ENCODE data around the gene NTN5. TPM values are rescaled to one million over a fixed set of nuclear protein-coding genes. Genes with fewer than 3 reads are reported as not detected.

Gene NTN5
- total and polyA plus RNA-seq, 10 of the 15 experiments (the other 5 are each of a cell fraction or from before 2014, with no cell fraction given): 0.07 to 0.22 TPM; not detected in 8

DNA sequence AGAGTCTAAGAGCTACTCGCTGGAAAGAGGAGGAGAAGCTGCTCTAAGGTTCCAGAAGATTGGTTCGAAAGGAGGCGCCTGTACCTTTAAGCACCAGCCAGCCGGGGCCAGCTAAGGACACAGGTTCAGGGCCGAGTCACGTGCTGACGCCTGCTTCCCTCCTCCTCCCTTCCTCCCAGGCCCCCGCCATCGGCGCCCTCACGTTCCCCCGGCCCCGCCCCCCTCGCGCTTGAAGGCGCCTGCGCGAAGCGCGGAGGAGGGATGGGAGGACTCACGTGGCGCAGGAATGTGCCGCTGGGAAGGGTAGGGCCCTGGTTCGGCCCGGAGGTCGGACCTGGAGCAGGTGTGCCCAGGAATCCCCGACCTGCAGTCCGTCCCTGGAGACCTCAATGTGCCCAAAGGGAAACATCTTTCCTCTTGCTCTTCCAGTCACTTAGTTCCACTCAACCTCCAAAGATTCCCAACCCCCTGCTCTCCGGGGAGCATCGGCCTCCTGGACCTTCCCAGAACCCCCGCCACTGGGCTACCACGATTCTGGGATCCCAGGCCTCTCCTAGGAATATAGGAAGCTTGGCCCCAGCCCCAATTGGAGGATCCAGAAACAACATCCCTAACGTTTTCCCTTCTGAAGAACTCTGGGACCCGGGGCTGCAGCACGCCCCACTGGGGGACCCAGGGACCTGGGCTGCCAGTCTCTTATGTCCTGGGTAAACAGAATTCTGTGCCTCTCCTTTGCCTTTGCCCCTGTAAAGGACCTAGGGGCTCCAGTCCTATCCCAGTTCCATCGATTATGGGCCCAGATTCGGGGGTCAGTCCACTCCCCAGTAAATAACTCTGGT, 38.2 kb downstream of the NTN5 start (continued):
- TF ChIP-seq, protein P1, sequence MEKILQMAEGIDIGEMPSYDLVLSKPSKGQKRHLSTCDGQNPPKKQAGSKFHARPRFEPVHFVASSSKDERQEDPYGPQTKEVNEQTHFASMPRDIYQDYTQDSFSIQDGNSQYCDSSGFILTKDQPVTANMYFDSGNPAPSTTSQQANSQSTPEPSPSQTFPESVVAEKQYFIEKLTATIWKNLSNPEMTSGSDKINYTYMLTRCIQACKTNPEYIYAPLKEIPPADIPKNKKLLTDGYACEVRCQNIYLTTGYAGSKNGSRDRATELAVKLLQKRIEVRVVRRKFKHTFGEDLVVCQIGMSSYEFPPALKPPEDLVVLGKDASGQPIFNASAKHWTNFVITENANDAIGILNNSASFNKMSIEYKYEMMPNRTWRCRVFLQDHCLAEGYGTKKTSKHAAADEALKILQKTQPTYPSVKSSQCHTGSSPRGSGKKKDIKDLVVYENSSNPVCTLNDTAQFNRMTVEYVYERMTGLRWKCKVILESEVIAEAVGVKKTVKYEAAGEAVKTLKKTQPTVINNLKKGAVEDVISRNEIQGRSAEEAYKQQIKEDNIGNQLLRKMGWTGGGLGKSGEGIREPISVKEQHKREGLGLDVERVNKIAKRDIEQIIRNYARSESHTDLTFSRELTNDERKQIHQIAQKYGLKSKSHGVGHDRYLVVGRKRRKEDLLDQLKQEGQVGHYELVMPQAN (conservative IDR thresholded peaks at IDR 0.05): 0 out of 2 replicates have a peak, but pooled peaks have one; percentile 42
- TF ChIP-seq LARP7 (IDR thresholded peaks at IDR 0.05): peak; percentile 69; the same call in 1 of the 2 replicates
- TF ChIP-seq, protein P2, sequence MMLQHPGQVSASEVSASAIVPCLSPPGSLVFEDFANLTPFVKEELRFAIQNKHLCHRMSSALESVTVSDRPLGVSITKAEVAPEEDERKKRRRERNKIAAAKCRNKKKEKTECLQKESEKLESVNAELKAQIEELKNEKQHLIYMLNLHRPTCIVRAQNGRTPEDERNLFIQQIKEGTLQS (IDR thresholded peaks at IDR 0.05; ENCODE audit: borderline replicate concordance, extremely low read depth, low read depth, low read length): peak; percentile 66; the same call in 1 of the 2 replicates
- no peak for TF ChIP-seq ZNF384 (IDR thresholded peaks at IDR 0.05; ENCODE audit: borderline replicate concordance, low read depth, low read length)
- TF ChIP-seq, protein P3, sequence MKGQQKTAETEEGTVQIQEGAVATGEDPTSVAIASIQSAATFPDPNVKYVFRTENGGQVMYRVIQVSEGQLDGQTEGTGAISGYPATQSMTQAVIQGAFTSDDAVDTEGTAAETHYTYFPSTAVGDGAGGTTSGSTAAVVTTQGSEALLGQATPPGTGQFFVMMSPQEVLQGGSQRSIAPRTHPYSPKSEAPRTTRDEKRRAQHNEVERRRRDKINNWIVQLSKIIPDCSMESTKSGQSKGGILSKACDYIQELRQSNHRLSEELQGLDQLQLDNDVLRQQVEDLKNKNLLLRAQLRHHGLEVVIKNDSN (IDR thresholded peaks at IDR 0.05; ENCODE audit: borderline replicate concordance, extremely low read length, insufficient read depth, low read depth, low read length): peak; percentile 93
- TF ChIP-seq STAT1 (conservative IDR thresholded peaks at IDR 0.05): no peak
- no peak for TF ChIP-seq KLF5 (IDR thresholded peaks at IDR 0.05; ENCODE audit: partially characterized antibody)
- TF ChIP-seq ZSCAN29 (IDR thresholded peaks at IDR 0.05): no peak
- TF ChIP-seq, protein P4, sequence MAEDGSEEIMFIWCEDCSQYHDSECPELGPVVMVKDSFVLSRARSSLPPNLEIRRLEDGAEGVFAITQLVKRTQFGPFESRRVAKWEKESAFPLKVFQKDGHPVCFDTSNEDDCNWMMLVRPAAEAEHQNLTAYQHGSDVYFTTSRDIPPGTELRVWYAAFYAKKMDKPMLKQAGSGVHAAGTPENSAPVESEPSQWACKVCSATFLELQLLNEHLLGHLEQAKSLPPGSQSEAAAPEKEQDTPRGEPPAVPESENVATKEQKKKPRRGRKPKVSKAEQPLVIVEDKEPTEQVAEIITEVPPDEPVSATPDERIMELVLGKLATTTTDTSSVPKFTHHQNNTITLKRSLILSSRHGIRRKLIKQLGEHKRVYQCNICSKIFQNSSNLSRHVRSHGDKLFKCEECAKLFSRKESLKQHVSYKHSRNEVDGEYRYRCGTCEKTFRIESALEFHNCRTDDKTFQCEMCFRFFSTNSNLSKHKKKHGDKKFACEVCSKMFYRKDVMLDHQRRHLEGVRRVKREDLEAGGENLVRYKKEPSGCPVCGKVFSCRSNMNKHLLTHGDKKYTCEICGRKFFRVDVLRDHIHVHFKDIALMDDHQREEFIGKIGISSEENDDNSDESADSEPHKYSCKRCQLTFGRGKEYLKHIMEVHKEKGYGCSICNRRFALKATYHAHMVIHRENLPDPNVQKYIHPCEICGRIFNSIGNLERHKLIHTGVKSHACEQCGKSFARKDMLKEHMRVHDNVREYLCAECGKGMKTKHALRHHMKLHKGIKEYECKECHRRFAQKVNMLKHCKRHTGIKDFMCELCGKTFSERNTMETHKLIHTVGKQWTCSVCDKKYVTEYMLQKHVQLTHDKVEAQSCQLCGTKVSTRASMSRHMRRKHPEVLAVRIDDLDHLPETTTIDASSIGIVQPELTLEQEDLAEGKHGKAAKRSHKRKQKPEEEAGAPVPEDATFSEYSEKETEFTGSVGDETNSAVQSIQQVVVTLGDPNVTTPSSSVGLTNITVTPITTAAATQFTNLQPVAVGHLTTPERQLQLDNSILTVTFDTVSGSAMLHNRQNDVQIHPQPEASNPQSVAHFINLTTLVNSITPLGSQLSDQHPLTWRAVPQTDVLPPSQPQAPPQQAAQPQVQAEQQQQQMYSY (CRISPR knock-in tag; IDR thresholded peaks at IDR 0.05): no peak
- TF ChIP-seq WRNIP1 (IDR thresholded peaks at IDR 0.05; ENCODE audit: borderline replicate concordance, low read depth, low read length): no peak
- 0 out of 2 replicates have a peak, but pooled peaks have one; percentile 21 for TF ChIP-seq BCL11A (IDR thresholded peaks at IDR 0.05; ENCODE audit: low read depth, low read length)
- TF ChIP-seq NBN (IDR thresholded peaks at IDR 0.05): no peak; the same call in 1 of the 2 replicates
- TF ChIP-seq SMARCA5 (IDR thresholded peaks at IDR 0.05): no peak
- TF ChIP-seq, protein P5, sequence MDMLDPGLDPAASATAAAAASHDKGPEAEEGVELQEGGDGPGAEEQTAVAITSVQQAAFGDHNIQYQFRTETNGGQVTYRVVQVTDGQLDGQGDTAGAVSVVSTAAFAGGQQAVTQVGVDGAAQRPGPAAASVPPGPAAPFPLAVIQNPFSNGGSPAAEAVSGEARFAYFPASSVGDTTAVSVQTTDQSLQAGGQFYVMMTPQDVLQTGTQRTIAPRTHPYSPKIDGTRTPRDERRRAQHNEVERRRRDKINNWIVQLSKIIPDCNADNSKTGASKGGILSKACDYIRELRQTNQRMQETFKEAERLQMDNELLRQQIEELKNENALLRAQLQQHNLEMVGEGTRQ (IDR thresholded peaks at IDR 0.05; ENCODE audit: borderline replicate concordance, low read depth, low read length): peak; percentile 89
- 0 out of 2 replicates have a peak, but pooled peaks have one; percentile 19 for TF ChIP-seq NRF1 (conservative IDR thresholded peaks at IDR 0.05; ENCODE audit: low read depth, low read length)
- TF ChIP-seq BACH1 (IDR thresholded peaks at IDR 0.05; ENCODE audit: borderline replicate concordance): peak; percentile 83; the same call in 1 of the 2 replicates
- no peak for TF ChIP-seq EZH2 (IDR thresholded peaks at IDR 0.05; ENCODE audit: borderline replicate concordance, control insufficient read depth, low read depth, low read length)
- TF ChIP-seq FOS (IDR thresholded peaks at IDR 0.05; ENCODE audit: borderline replicate concordance, extremely low read depth, insufficient read length): no peak
- TF ChIP-seq MXI1 (IDR thresholded peaks at IDR 0.05; ENCODE audit: low read depth, low read length): peak; percentile 57
- peak; percentile 48; the same call in 1 of the 3 replicates for TF ChIP-seq POU2F2 (IDR thresholded peaks at IDR 0.05; ENCODE audit: borderline replicate concordance, low read depth, low read length)
- no peak; the same call in 1 of the 2 replicates for TF ChIP-seq ZNF217 (IDR thresholded peaks at IDR 0.05)

All from GM12878 (cell line).